Measurements from ENCODE around the gene ARFGAP2. TPM values are rescaled to one million over a fixed set of nuclear protein-coding genes. Genes with fewer than 3 reads are reported as not detected.
"Not testable (repeated sequence)": the region's sequence is repeated elsewhere in the genome, so short reads cannot be mapped to it uniquely, and the experiment has no call there.

ARFGAP2 gene
- total RNA-seq, 1 donor from 2014 or later: 90.9 TPM

DNA sequence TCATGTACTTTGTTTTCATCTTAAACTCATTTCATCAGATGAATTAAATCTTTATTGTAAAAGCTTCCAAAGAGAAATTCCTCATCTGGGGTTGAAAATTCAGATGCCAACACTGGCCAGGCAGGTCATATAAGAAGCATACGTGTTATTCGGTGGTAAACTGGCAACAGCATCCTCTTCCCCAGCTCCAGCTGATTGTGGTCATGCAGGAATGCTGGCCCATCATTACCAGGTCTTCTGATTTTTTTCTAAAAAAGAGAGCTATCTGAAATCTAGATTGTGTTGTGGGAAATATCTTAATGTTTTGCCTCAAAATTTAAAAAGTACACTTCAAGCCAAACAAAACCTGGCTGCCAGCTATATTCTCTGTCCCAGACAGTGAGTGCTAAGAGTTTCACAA lies 53.6 kb downstream of the ARFGAP2 start:
- H3K4me1 ChIP-seq: no peaks in the 10 kb centered on the region
- no peak overlapping the region for H3K27ac ChIP-seq
- H3K36me3 ChIP-seq: no peaks in the 10 kb centered on the region
- H3K4me3 ChIP-seq: no peak overlapping the region
- no peaks in the 10 kb centered on the region for H3K9me3 ChIP-seq
- TF ChIP-seq, protein P1, sequence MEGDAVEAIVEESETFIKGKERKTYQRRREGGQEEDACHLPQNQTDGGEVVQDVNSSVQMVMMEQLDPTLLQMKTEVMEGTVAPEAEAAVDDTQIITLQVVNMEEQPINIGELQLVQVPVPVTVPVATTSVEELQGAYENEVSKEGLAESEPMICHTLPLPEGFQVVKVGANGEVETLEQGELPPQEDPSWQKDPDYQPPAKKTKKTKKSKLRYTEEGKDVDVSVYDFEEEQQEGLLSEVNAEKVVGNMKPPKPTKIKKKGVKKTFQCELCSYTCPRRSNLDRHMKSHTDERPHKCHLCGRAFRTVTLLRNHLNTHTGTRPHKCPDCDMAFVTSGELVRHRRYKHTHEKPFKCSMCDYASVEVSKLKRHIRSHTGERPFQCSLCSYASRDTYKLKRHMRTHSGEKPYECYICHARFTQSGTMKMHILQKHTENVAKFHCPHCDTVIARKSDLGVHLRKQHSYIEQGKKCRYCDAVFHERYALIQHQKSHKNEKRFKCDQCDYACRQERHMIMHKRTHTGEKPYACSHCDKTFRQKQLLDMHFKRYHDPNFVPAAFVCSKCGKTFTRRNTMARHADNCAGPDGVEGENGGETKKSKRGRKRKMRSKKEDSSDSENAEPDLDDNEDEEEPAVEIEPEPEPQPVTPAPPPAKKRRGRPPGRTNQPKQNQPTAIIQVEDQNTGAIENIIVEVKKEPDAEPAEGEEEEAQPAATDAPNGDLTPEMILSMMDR (IDR thresholded peaks at IDR 0.05): no peak
- ATAC-seq (no peak), DNase-seq (no peak)
- no peaks in the 10 kb centered on the region for H3K27me3 ChIP-seq (ENCODE audit: low read depth)
- intact Hi-C loops (cut with DNase I): no loop called here

DNA sequence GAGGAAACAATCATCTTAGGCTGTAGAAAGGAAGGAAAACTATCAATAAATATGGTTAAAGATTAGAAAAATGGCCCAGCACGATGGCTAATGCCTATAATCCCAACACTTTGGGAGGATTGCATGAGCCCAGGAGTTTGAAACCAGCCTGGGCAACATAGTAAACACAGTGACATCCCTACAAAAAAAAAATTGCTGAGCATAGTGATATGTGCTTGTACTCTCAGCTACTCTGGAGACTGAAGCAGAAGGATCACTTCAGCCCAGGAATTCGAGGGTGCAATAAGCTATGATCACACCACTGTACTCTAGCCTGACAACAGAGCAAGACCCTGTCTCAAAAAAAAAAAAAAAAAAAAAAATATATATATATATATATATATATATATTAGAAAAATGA lies 54.9 kb downstream of the ARFGAP2 start:
- H3K36me3 ChIP-seq: no peaks in the 10 kb centered on the region
- DNase-seq: no peak
- no peak overlapping the region for H3K27ac ChIP-seq
- TF ChIP-seq, protein P1 (IDR thresholded peaks at IDR 0.05): no peak
- no peak overlapping the region for H3K4me3 ChIP-seq
- H3K27me3 ChIP-seq (ENCODE audit: low read depth): no peaks in the 10 kb centered on the region
- intact Hi-C loops (cut with DNase I): no loop called here
- H3K4me1 ChIP-seq: no peaks in the 10 kb centered on the region
- no peaks in the 10 kb centered on the region for H3K9me3 ChIP-seq
- no peak for ATAC-seq

DNA sequence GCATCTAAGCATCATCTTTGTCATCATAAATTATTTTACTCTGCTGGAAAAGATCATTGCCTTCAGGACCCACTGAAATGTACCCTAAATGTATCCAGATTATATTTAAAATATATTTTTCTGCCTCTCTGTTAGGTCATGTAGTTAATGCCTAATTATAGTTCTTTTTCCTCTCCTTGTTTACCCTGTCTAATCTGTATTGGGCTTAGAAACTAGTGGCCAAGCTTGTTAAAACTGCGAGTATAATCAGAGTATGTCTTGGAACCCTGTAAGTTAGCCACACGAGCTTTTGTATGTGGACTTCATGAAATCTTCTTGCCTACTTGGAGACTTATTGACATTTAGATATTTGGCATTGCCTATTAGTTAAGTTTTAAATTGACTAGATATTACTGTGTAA lies 55.6 kb downstream of the ARFGAP2 start:
- ATAC-seq: no peak
- intact Hi-C loops (cut with DNase I): no loop called here
- no peak for DNase-seq
- Histone ChIP-seq H3K4me1 (no peaks in the 10 kb centered on the region), H3K27me3 (ENCODE audit: low read depth) (no peaks in the 10 kb centered on the region), H3K27ac (no peak overlapping the region), H3K9me3 (no peaks in the 10 kb centered on the region), H3K4me3 (no peak overlapping the region), H3K36me3 (no peaks in the 10 kb centered on the region)
- TF ChIP-seq, protein P1 (IDR thresholded peaks at IDR 0.05): no peak

DNA sequence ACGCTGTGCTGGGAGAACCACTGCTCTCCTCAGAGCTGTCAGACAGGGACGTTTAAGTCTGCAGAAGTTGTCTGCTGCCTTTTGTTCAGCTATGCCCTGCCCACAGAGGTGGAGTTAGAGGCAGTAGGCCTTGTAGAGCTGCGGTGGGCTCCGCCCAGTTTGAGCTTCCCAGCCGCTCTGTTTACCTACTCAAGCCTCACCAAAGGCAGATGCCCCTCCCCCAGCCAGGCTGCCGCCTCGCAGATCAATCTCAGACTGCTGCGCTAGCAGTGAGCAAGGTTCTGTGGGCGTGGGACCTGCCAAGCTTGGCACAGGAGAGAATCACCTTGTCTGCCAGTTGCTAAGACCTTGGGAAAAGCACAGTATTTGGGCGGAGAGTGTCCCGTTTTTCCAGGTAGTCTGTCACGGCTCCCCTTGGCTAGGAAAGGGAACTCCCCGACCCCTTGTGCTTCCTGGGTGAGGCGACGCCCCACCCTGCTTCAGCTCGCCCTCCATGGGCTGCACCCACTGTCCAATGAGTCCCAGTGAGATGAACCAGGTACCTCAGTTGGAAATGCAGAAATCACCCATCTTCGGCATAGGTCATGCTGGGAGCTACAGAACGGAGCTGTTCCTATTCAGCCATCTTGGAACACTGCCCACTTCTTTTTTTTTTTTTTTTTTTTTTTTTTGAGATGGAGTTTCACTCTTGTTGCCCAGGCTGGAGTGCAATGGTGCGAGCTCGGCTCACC lies 57.6 kb downstream of the ARFGAP2 start:
- ATAC-seq; intact Hi-C loops (cut with DNase I); H3K9me3 ChIP-seq; H3K27ac ChIP-seq; H3K36me3 ChIP-seq; H3K4me1 ChIP-seq; H3K4me3 ChIP-seq; H3K27me3 ChIP-seq (ENCODE audit: low read depth): not testable (repeated sequence)
- DNase-seq: peak; percentile 78

Small RNA genes lying within 50 kb of the gene (microRNA-seq; reads per million reads assigned to microRNA genes)
- not detected for gene MIR6745 (ENCODE audit: borderline number of aligned reads)

Other genes starting within 250 kb of the ARFGAP2 start
- 32.8 TPM for gene CSTPP1, start 240.1 kb downstream of the ARFGAP2 start, total RNA-seq
- 28.6 TPM for gene PACSIN3, start 9.6 kb upstream of the ARFGAP2 start, total RNA-seq
- gene DDB2, start 38.1 kb upstream of the ARFGAP2 start, total RNA-seq: 37.5 TPM
- gene ACP2, start 71.9 kb upstream of the ARFGAP2 start, total RNA-seq: 33.0 TPM
- gene NR1H3, start 81.1 kb upstream of the ARFGAP2 start, total RNA-seq: 49.2 TPM
- 53.7 TPM for gene MADD, start 93.3 kb upstream of the ARFGAP2 start, total RNA-seq
- 0.86 TPM for gene MYBPC3, start 175.8 kb upstream of the ARFGAP2 start, total RNA-seq
- gene SPI1, start 201.7 kb upstream of the ARFGAP2 start, total RNA-seq: 295 TPM
- 48.0 TPM for gene SLC39A13, start 231.7 kb upstream of the ARFGAP2 start, total RNA-seq
- 77.1 TPM for gene PSMC3, start 249.6 kb upstream of the ARFGAP2 start, total RNA-seq

All from lower lobe of right lung (tissue), 2 donors.